Chondrocyte (in vitro differentiated cells): ENCODE data around the gene ELSPBP1. TPM values are rescaled to one million over a fixed set of nuclear protein-coding genes. Genes with fewer than 3 reads are reported as not detected.

Source experiments
- DNase-seq: peaks from one replicate; pipeline ENCODE4 v3.0.0; 2021; ENCODE audit warnings: mixed read lengths, low spot score
- H3K27ac Mint-ChIP-seq: one replicate; pipeline ENCODE4 v1.8.0; 2021; ENCODE audit warnings: mild to moderate bottlenecking, moderate library complexity, mixed read lengths; ENCODE audit not compliant: unreplicated experiment
- H3K27me3 Mint-ChIP-seq: 2 replicates; pipeline ENCODE4 v1.8.0; 2021; ENCODE audit warnings: low read depth, mixed read lengths
- H3K36me3 Mint-ChIP-seq: 2 replicates; pipeline ENCODE4 v1.8.0; 2021; ENCODE audit warnings: low read depth, mixed read lengths
- H3K4me1 Mint-ChIP-seq: 2 replicates; pipeline ENCODE4 v1.8.0; 2021; ENCODE audit warnings: low read depth, mild to moderate bottlenecking, mixed read lengths
- H3K4me3 Mint-ChIP-seq: one replicate; pipeline ENCODE4 v1.8.0; 2021; ENCODE audit warnings: mild to moderate bottlenecking, moderate library complexity, mixed read lengths; ENCODE audit not compliant: unreplicated experiment
- H3K9me3 Mint-ChIP-seq: 2 replicates; pipeline ENCODE4 v1.8.0; 2021; ENCODE audit warnings: low read depth, mixed read lengths
- CTCF ChIP-seq: fragments of 200-600 bp; sonication (generic); IDR thresholded peaks from 2 replicates; pipeline ENCODE4 v1.5.0; 2021; ENCODE audit warnings: antibody characterized with exemption, mild to moderate bottlenecking, moderate library complexity
- total RNA-seq: library from RNA; stranded (reverse); gene quantifications from 3 replicates; pipeline ENCODE4 v1.2.1, GENCODE V29; 2021

ELSPBP1 gene
- total RNA-seq, 1 donor from 2014 or later, result not detected

- DNase-seq, result no peak
- Mint-ChIP-seq H3K27me3 (peaks cover 22% of the 10 kb centered on the region), H3K27ac (no peak overlapping the region), H3K36me3 (no peaks in the 10 kb centered on the region), H3K4me1 (no peaks in the 10 kb centered on the region), H3K9me3 (no peaks in the 10 kb centered on the region), H3K4me3 (no peak overlapping the region)
- no peak for TF ChIP-seq CTCF
Observed at GRCh38 chr19:47991191-47991808, 3.1 kb upstream of the ELSPBP1 start.

DNA sequence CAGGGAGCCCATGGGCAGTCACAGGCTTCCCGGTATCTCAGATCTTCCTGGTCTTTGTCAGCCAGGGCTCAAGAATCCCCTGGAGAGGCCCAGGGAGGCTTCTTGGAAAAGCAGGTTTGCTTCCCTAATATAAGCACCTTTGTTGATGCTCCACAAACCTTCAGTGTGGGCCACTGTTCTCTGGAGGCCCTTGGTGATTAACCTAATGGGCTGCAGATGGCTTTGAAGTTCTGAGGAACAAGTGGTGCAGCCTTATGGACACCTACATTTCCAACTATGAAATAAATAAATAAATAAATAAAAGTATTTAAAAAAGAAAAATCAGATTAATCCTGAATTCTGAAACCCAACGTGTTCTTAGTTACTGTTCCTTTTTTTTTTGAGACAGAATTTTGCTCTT lies 2.4 kb upstream of the ELSPBP1 start, which contains the start of gene BSPH1:
BSPH1 (minus strand) TSS at position 101 of the 400 bp plus-strand sequence; CDS start at position 12, 89 bp downstream.
- Mint-ChIP-seq H3K4me3 (no peak within 1 kb of the TSS), H3K27me3 (peaks cover 24% of the 10 kb centered on the region), H3K9me3 (no peaks in the 10 kb centered on the region), H3K4me1 (no peaks in the 10 kb centered on the region), H3K27ac (no peak within 1 kb of the TSS), H3K36me3 (no peaks in the 10 kb centered on the region)
- TF ChIP-seq CTCF, result no peak
- no peak for DNase-seq

DNA sequence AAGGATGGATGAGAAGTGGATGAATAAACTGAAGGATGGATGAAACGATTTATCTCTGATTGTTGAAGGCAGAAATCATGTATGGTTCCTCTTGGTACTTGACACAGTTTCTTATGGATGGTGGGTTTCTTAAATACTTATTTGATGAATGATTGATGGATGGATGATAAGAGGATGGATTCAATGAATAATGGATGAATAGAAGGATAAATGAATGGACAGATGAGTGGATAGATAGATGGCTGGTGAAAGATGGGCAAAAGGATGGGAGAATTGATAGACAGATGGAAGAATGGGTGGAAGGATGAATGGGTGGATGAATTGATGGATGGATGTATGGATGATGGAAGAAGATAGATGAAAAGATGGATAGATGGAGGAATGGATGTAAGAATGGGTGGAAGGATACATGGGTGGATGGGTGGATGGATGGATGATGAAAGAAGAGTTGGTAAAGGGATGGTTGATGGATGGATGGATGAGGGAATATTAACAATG lies 1.8 kb downstream of the ELSPBP1 start:
- Mint-ChIP-seq H3K36me3 (no peaks in the 10 kb centered on the region), H3K27ac (no peak overlapping the region), H3K27me3 (peaks cover 10% of the 10 kb centered on the region), H3K9me3 (peaks cover under 1% of the 10 kb centered on the region), H3K4me1 (no peaks in the 10 kb centered on the region), H3K4me3 (no peak overlapping the region)
- TF ChIP-seq CTCF, result no peak
- DNase-seq, result no peak

GRCh38 chr19:47998800-47999199 lies 4.4 kb downstream of the ELSPBP1 start:
- Mint-ChIP-seq H3K4me3 (no peak overlapping the region), H3K27ac (no peak overlapping the region)
- DNase-seq, result no peak

DNA sequence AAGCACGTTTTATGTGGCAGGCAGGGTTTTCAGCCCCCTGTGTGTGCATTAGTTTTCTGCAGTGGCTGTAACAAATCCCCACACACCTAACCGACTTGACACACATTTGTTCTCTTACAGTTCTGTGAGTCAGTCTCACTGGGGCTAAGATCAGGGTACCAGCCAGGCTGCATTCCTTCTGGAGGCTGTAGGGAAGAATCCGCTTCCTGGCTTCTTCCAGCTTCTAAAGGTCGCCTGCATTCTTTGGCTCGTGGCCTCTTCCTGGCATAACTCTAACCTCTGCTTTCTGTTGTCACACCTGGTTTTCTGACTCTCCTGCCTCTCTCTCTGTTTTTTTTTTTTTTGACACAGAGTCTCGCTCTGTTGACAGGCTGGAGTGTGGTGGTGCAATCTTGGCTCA lies 6.4 kb downstream of the ELSPBP1 start:
- no peak for TF ChIP-seq CTCF
- H3K4me3 Mint-ChIP-seq, result no peak overlapping the region

More at GRCh38 chr19:47998800-47999199, 4.4 kb downstream of the ELSPBP1 start:
- no peak for TF ChIP-seq CTCF
- Mint-ChIP-seq H3K4me1 (no peaks in the 10 kb centered on the region), H3K9me3 (peaks cover 3% of the 10 kb centered on the region), H3K27me3 (peaks cover 10% of the 10 kb centered on the region), H3K36me3 (no peaks in the 10 kb centered on the region)

More for the DNA sequence above, 6.4 kb downstream of the ELSPBP1 start:
- no peaks in the 10 kb centered on the region for H3K4me1 Mint-ChIP-seq
- H3K36me3 Mint-ChIP-seq, result no peaks in the 10 kb centered on the region
- no peak overlapping the region for H3K27ac Mint-ChIP-seq
- peaks cover 10% of the 10 kb centered on the region for H3K27me3 Mint-ChIP-seq
- H3K9me3 Mint-ChIP-seq, result peaks cover 3% of the 10 kb centered on the region
- DNase-seq, result no peak
